ENCODE results near the gene PHLDB3.

DNA sequence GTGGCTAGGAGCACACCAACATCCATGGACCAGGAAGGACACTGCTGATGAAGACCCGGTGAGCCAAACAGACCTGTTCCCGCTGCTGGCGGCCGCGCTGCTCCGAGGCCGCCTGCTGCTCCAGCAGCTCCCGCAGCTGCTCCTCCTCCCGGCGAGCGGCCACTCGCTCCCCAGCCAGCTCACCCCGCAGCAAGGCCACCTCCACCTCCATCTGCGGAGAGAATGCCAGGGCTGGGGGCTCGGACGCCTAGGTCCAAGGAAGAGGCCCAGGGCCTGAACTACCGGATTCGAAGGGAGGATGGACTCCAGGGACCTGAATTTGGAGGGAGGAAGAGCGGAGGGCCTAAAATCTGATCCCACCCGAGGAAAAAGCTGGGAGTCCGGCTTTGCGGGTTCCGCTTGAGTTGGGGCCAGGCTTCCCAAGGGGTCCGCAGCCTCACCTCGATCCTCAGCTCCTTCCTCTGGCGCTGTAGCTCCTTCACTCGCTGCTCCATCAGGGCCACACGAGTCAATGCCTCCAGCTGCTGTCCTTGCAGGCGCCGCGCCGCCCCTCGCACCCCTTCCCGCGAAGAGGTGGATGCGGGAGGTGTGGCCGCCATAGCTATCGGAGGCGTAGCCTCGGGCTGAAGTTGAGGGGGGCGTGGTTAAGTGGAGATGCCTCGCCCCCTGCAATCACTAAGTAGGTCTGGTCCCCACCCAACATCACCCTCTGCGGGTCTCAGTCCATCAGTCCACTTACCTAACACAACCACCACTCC lies 2.7 kb downstream of the PHLDB3 start:
- TF ChIP-seq, protein P1, sequence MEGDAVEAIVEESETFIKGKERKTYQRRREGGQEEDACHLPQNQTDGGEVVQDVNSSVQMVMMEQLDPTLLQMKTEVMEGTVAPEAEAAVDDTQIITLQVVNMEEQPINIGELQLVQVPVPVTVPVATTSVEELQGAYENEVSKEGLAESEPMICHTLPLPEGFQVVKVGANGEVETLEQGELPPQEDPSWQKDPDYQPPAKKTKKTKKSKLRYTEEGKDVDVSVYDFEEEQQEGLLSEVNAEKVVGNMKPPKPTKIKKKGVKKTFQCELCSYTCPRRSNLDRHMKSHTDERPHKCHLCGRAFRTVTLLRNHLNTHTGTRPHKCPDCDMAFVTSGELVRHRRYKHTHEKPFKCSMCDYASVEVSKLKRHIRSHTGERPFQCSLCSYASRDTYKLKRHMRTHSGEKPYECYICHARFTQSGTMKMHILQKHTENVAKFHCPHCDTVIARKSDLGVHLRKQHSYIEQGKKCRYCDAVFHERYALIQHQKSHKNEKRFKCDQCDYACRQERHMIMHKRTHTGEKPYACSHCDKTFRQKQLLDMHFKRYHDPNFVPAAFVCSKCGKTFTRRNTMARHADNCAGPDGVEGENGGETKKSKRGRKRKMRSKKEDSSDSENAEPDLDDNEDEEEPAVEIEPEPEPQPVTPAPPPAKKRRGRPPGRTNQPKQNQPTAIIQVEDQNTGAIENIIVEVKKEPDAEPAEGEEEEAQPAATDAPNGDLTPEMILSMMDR (IDR thresholded peaks at IDR 0.05) = no peak
- no peak for TF ChIP-seq POLR2A (IDR thresholded peaks at IDR 0.05)

All from esophagus squamous epithelium (tissue), 4 donors.